ENCODE results near the gene ZSWIM8. TPM values are rescaled to one million over a fixed set of nuclear protein-coding genes. Genes with fewer than 3 reads are reported as not detected.
A peak's percentile ranks its signal among the peaks of the same experiment; 100 is the strongest.

Gene ZSWIM8
- total RNA-seq, 1 experiment from 2014 or later = 59.1 TPM

- peak overlapping the region; percentile 99 for H3K27ac Mint-ChIP-seq
- no peak for DNase-seq (ENCODE audit: low spot score)
These were observed 43.0 kb upstream of the ZSWIM8 start for GRCh38 chr10:73742454-73742734.

GRCh38 chr10:73743327-73743904 lies 42.0 kb upstream of the ZSWIM8 start:
- ChIA-PET POLR2A (interaction anchor here (1.2 to 3.0 kb wide), 4 partner anchors 10 to 38 kb away, joined by 3 to 19 read pairs (median 5); partner anchors contain the start of gene CHCHD1), CTCF (no interaction called here)
- peak overlapping the region; percentile 99 for H3K27ac Mint-ChIP-seq
- H3K4me1 Mint-ChIP-seq = peaks cover 30% of the 10 kb centered on the region
- H3K36me3 Mint-ChIP-seq = peaks cover 4% of the 10 kb centered on the region; the same call in 1 of the 2 replicates
- H3K27me3 Mint-ChIP-seq (ENCODE audit: low read depth) = no peaks in the 10 kb centered on the region
- DNase-seq (ENCODE audit: low spot score) (no peak), ATAC-seq (no peak)
- H3K9me3 Mint-ChIP-seq = no peaks in the 10 kb centered on the region
- TF ChIP-seq, protein P1, sequence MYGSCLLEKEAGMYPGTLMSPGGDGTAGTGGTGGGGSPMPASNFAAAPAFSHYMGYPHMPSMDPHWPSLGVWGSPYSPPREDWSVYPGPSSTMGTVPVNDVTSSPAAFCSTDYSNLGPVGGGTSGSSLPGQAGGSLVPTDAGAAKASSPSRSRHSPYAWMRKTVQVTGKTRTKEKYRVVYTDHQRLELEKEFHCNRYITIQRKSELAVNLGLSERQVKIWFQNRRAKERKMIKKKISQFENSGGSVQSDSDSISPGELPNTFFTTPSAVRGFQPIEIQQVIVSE (CRISPR knock-in tag; IDR thresholded peaks at IDR 0.05; ENCODE audit: borderline replicate concordance) = peak; percentile 42; the same call in 1 of the 2 replicates
- TF ChIP-seq, protein P2, sequence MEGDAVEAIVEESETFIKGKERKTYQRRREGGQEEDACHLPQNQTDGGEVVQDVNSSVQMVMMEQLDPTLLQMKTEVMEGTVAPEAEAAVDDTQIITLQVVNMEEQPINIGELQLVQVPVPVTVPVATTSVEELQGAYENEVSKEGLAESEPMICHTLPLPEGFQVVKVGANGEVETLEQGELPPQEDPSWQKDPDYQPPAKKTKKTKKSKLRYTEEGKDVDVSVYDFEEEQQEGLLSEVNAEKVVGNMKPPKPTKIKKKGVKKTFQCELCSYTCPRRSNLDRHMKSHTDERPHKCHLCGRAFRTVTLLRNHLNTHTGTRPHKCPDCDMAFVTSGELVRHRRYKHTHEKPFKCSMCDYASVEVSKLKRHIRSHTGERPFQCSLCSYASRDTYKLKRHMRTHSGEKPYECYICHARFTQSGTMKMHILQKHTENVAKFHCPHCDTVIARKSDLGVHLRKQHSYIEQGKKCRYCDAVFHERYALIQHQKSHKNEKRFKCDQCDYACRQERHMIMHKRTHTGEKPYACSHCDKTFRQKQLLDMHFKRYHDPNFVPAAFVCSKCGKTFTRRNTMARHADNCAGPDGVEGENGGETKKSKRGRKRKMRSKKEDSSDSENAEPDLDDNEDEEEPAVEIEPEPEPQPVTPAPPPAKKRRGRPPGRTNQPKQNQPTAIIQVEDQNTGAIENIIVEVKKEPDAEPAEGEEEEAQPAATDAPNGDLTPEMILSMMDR (IDR thresholded peaks at IDR 0.05) = no peak
- peak overlapping the region; percentile 97 for H3K4me3 Mint-ChIP-seq

More at GRCh38 chr10:73742454-73742734, 43.0 kb upstream of the ZSWIM8 start:
- CTCF ChIA-PET = interaction anchor here (0.7 to 1.1 kb wide), 2 partner anchors 13 to 138 kb away, joined by 3 to 5 read pairs; no protein-coding TSS in a partner anchor
- no peak for ATAC-seq
- TF ChIP-seq GRHL2 (CRISPR knock-in tag; IDR thresholded peaks at IDR 0.05; ENCODE audit: insufficient replicate concordance, severe bottlenecking) (no peak), NFATC4 (CRISPR knock-in tag; IDR thresholded peaks at IDR 0.05) (0 out of 2 replicates have a peak, but pooled peaks have one; percentile 39), ZNF219 (CRISPR knock-in tag; IDR thresholded peaks at IDR 0.05; ENCODE audit: borderline replicate concordance) (no peak), ZNF121 (CRISPR knock-in tag; IDR thresholded peaks at IDR 0.05) (no peak), ZNF671 (CRISPR knock-in tag; IDR thresholded peaks at IDR 0.05) (0 out of 2 replicates have a peak, but pooled peaks have one; percentile 27)
- H3K9me3 Mint-ChIP-seq = no peaks in the 10 kb centered on the region
- no peaks in the 10 kb centered on the region for H3K27me3 Mint-ChIP-seq (ENCODE audit: low read depth)
- peaks cover 30% of the 10 kb centered on the region for H3K4me1 Mint-ChIP-seq
- peak overlapping the region; percentile 97 for H3K4me3 Mint-ChIP-seq
- peaks cover 4% of the 10 kb centered on the region; the same call in 1 of the 2 replicates for H3K36me3 Mint-ChIP-seq
- POLR2A ChIA-PET = interaction anchor here (1.8 to 3.0 kb wide), 2 partner anchors 9 to 12 kb away, joined by 6 to 19 read pairs; no protein-coding TSS in a partner anchor

- ChIA-PET POLR2A (interaction anchor here (0.6 to 3.0 kb wide), 4 partner anchors 13 to 206 kb away, joined by 3 to 19 read pairs (median 4); partner anchors contain the start of gene CHCHD1), CTCF (interaction anchor here (0.6 to 1.0 kb wide), 3 partner anchors 14 to 1082 kb away, joined by 4 to 5 read pairs (median 4); no protein-coding TSS in a partner anchor)
- Mint-ChIP-seq H3K27me3 (ENCODE audit: low read depth) (no peaks in the 10 kb centered on the region), H3K9me3 (no peaks in the 10 kb centered on the region), H3K4me3 (peak within 1 kb of the TSS; percentile 97), H3K36me3 (peaks cover 6% of the 10 kb centered on the region), H3K27ac (peak within 1 kb of the TSS; percentile 99), H3K4me1 (peaks cover 30% of the 10 kb centered on the region)
- DNase-seq (ENCODE audit: low spot score) (peak; percentile 96), ATAC-seq (peak; percentile 85)
- TF ChIP-seq ZNF219 (CRISPR knock-in tag; IDR thresholded peaks at IDR 0.05; ENCODE audit: borderline replicate concordance) = no peak
- no peak for TF ChIP-seq GTF2I (CRISPR knock-in tag; conservative IDR thresholded peaks at IDR 0.05)
- TF ChIP-seq JUN (CRISPR knock-in tag; IDR thresholded peaks at IDR 0.05) = no peak
- TF ChIP-seq, protein P3, sequence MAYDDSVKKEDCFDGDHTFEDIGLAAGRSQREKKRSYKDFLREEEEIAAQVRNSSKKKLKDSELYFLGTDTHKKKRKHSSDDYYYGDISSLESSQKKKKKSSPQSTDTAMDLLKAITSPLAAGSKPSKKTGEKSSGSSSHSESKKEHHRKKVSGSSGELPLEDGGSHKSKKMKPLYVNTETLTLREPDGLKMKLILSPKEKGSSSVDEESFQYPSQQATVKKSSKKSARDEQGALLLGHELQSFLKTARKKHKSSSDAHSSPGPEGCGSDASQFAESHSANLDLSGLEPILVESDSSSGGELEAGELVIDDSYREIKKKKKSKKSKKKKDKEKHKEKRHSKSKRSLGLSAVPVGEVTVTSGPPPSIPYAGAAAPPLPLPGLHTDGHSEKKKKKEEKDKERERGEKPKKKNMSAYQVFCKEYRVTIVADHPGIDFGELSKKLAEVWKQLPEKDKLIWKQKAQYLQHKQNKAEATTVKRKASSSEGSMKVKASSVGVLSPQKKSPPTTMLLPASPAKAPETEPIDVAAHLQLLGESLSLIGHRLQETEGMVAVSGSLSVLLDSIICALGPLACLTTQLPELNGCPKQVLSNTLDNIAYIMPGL (CRISPR knock-in tag; IDR thresholded peaks at IDR 0.05) = 0 out of 2 replicates have a peak, but pooled peaks have one; percentile 55
- TF ChIP-seq FOXP1 (CRISPR knock-in tag; IDR thresholded peaks at IDR 0.05; ENCODE audit: borderline replicate concordance) = no peak
- TF ChIP-seq MLX (CRISPR knock-in tag; IDR thresholded peaks at IDR 0.05) = no peak
- no peak for TF ChIP-seq AFF4 (CRISPR knock-in tag; IDR thresholded peaks at IDR 0.05; ENCODE audit: borderline replicate concordance)
- TF ChIP-seq MAX (CRISPR knock-in tag; IDR thresholded peaks at IDR 0.05) = peak; percentile 76; the same call in 1 of the 2 replicates
- no peak for TF ChIP-seq TCF7 (CRISPR knock-in tag; IDR thresholded peaks at IDR 0.05; ENCODE audit: low read depth)
- no peak for TF ChIP-seq GRHL2 (CRISPR knock-in tag; IDR thresholded peaks at IDR 0.05; ENCODE audit: insufficient replicate concordance, severe bottlenecking)
- no peak for TF ChIP-seq TEAD4 (CRISPR knock-in tag; IDR thresholded peaks at IDR 0.05)
- TF ChIP-seq, protein P4, sequence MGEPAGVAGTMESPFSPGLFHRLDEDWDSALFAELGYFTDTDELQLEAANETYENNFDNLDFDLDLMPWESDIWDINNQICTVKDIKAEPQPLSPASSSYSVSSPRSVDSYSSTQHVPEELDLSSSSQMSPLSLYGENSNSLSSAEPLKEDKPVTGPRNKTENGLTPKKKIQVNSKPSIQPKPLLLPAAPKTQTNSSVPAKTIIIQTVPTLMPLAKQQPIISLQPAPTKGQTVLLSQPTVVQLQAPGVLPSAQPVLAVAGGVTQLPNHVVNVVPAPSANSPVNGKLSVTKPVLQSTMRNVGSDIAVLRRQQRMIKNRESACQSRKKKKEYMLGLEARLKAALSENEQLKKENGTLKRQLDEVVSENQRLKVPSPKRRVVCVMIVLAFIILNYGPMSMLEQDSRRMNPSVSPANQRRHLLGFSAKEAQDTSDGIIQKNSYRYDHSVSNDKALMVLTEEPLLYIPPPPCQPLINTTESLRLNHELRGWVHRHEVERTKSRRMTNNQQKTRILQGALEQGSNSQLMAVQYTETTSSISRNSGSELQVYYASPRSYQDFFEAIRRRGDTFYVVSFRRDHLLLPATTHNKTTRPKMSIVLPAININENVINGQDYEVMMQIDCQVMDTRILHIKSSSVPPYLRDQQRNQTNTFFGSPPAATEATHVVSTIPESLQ (CRISPR knock-in tag; IDR thresholded peaks at IDR 0.05) = no peak
These were observed 41.3 kb upstream of the ZSWIM8 start, which contains the start of gene SEC24C for GRCh38 chr10:73743905-73744663. Gene SEC24C, plus strand, starts transcription at chr10:73744372. Its CDS starts 2,461 bp downstream, at chr10:73746833.

Data from WTC11 (cell line).